Lung (tissue), 12 donors: ENCODE measurements around the gene RBMXL3. TPM values are rescaled to one million over a fixed set of nuclear protein-coding genes. Genes with fewer than 3 reads are reported as not detected.
"Not testable (repeated sequence)": the region's sequence is repeated elsewhere in the genome, so short reads cannot be mapped to it uniquely, and the experiment has no call there.

Experiments used
- ATAC-seq: fragments of 200-7000 bp; cut with Tn5 transposase; one replicate; pipeline ENCODE4 v1.9.1; 2020; ENCODE audit warnings: moderate number of reproducible peaks; ENCODE audit not compliant: insufficient read depth, low FRiP score
- DNase-seq, 3 donors: peaks; one replicate each; pipeline ENCODE4 v3.0.0-alpha.2; 2013 to 2017
- H3K27ac ChIP-seq, 2 donors: one replicate each; pipeline ENCODE4 v1.5.1; 2013; ENCODE audit warnings: mild to moderate bottlenecking in 2 of 2, moderate library complexity in 2 of 2, control low read depth in 1 of 2, inconsistent platforms in 1 of 2, low read depth in 1 of 2, low read length in 1 of 2
- H3K27me3 ChIP-seq, 3 donors: one replicate each; pipeline ENCODE4 v1.5.1; 2013; ENCODE audit warnings: low read length in 2 of 3; ENCODE audit not compliant: control insufficient read depth in 3 of 3, insufficient read depth in 3 of 3
- H3K36me3 ChIP-seq, 4 donors: one replicate each; pipeline ENCODE4 v1.5.1; 2013; ENCODE audit warnings: low read length in 4 of 4, mild to moderate bottlenecking in 1 of 4, moderate library complexity in 1 of 4; ENCODE audit not compliant: control insufficient read depth in 4 of 4, insufficient read depth in 4 of 4
- H3K4me1 ChIP-seq, 5 donors: one replicate each; pipeline ENCODE4 v1.5.1; 2013; ENCODE audit warnings: low read length in 5 of 5, mild to moderate bottlenecking in 2 of 5, moderate library complexity in 1 of 5; ENCODE audit not compliant: control insufficient read depth in 5 of 5, insufficient read depth in 5 of 5
- H3K4me3 ChIP-seq: one replicate; pipeline ENCODE4 v1.5.1; 2013; ENCODE audit warnings: mild to moderate bottlenecking, control low read depth, moderate library complexity
- H3K9ac ChIP-seq, 2 donors: one replicate each; pipeline ENCODE4 v1.5.1; 2013; ENCODE audit warnings: low read length in 2 of 2, control low read depth in 1 of 2; ENCODE audit not compliant: insufficient read depth in 1 of 2
- H3K9me3 ChIP-seq, 4 donors: one replicate each; pipeline ENCODE4 v1.5.1; 2013; ENCODE audit warnings: low read length in 3 of 4, mild to moderate bottlenecking in 1 of 4, moderate library complexity in 1 of 4; ENCODE audit not compliant: control insufficient read depth in 4 of 4, insufficient read depth in 3 of 4
- WGBS, 2 donors: extraction: QIAGEN DNeasy Blood & Tissue Kit; methylation state at CpG; one replicate each; pipeline ENCODE4 v1.1.7; 2013; 5-methylcytosine and 5-hydroxymethylcytosine counted together
- polyA plus RNA-seq, 2 donors: library from polyadenylated mRNA; stranded (reverse); fragments of 200-250 nt; gene quantifications; one replicate each; pipeline ENCODE4 v1.2.1, GENCODE V29; 2013
- total RNA-seq, 2 donors: library from RNA; depleted of rRNA in 1 of 2; stranded (reverse); fragments of >200 nt in 1 of 2; gene quantifications; one replicate each; pipeline ENCODE4 v1.2.1, GENCODE V29; 2014 to 2021
- TF ChIP-seq, protein P1 (sequence below): IDR thresholded peaks from 2 replicates; pipeline ENCODE4 v1.5.1; 2012; ENCODE audit warnings: mild to moderate bottlenecking; ENCODE audit errors: control extremely low read depth, extremely low read depth
- donor health status: control.
- donor health status: control.
- donor health status: Bipolar disorder and iron deficiency.
- donor health status: healthy.
- donor health status: DM: yes; HTN: yes; CAD: no.

Gene RBMXL3
- total and polyA plus RNA-seq, 4 donors, result not detected

DNA sequence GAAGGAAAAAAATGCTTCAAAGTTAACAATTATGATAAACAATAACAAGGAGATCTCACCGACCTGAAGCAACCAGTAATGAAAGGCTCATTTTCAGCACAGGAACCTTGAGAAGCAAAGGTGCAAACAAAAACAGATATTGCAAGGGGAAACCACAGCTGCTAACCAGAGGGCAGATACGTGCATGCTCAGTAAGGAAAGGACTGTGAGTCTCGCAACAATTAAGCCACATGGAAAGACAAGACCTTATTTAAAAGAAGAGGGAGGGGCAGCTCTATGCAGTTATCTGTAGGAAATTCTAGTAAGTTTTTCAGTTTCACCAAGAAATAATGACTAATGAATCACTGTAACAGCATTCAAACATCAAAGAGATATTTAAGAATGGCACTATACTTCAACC, 25.4 kb downstream of the RBMXL3 start:
- WGBS, 2 donors, result 52 to 55% methylated on average over 3 of the region's 3 CpGs
- Histone ChIP-seq H3K4me3 (no peak overlapping the region), H3K9me3 (no peaks in the 10 kb centered on the region), H3K9ac (no peak overlapping the region), H3K36me3 (no peaks in the 10 kb centered on the region), H3K27ac (no peak overlapping the region), H3K4me1 (no peaks in the 10 kb centered on the region), H3K27me3 (peaks cover 0 to 14% (median 11%) of the 10 kb centered on the region in 3 donors)
- ATAC-seq, result no peak
- DNase-seq, result no peak
- TF ChIP-seq, protein P1, sequence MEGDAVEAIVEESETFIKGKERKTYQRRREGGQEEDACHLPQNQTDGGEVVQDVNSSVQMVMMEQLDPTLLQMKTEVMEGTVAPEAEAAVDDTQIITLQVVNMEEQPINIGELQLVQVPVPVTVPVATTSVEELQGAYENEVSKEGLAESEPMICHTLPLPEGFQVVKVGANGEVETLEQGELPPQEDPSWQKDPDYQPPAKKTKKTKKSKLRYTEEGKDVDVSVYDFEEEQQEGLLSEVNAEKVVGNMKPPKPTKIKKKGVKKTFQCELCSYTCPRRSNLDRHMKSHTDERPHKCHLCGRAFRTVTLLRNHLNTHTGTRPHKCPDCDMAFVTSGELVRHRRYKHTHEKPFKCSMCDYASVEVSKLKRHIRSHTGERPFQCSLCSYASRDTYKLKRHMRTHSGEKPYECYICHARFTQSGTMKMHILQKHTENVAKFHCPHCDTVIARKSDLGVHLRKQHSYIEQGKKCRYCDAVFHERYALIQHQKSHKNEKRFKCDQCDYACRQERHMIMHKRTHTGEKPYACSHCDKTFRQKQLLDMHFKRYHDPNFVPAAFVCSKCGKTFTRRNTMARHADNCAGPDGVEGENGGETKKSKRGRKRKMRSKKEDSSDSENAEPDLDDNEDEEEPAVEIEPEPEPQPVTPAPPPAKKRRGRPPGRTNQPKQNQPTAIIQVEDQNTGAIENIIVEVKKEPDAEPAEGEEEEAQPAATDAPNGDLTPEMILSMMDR, result no peak

DNA sequence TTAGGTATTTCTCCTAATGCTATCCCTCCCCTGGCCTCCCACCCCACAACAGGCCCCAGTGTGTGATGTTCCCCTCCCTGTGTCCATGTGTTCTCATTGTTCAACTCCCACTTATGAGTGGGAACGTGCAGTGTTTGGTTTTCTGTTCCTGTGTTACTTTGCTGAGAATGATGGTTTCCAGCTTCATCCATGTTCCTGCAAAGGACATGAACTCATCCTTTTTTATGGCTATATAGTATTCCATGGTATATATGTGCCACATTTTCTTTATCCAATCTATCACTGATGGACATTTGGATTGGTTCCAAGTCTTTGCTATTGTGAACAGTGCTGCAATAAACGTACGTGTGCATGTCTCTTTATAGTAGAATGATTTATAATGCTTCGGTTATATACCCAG, 28.1 kb downstream of the RBMXL3 start:
- H3K4me3 ChIP-seq, H3K36me3 ChIP-seq, H3K9ac ChIP-seq, H3K4me1 ChIP-seq, DNase-seq, H3K27ac ChIP-seq, H3K9me3 ChIP-seq, ATAC-seq: not testable (repeated sequence)
- WGBS, 2 donors, result 80 to 88% methylated on average over 3 to 4 of the region's 4 CpGs
- H3K27me3 ChIP-seq, result peaks cover 0 to 18% (median 12%) of the 10 kb centered on the region in 3 donors

DNA sequence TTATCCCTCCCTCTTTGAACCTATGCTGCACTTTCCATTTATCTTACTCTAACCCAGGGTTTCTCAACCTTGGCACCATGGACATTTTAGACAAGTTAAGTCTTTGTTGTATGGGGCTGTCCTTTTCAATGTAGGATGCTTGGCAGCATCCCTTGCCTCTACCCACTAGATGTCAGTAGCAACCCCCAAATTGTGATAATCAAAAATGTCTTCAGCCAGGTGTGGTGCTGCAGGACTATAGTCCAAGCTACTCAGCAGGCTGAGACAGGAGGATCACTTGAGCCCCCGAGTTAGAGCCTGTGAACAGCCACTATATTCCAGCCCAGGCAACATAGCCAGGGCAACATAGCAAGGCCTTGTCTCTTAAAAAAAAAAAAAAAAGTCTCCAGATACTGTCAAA, 37.7 kb downstream of the RBMXL3 start:
- peaks cover 0 to 42% (median 15%) of the 10 kb centered on the region in 3 donors for H3K27me3 ChIP-seq
- no peak for ATAC-seq
- H3K36me3 ChIP-seq, result no peaks in the 10 kb centered on the region
- 0 to 7% methylated on average over 1 of the region's 1 CpG for WGBS, 2 donors
- H3K4me1 ChIP-seq, result peaks cover 0 to 3% (median 0%) of the 10 kb centered on the region in 5 donors
- TF ChIP-seq, protein P1, result no peak
- DNase-seq, result peak; percentile 17 to 43 (median 35)
- H3K4me3 ChIP-seq, result no peak overlapping the region
- no peak overlapping the region for H3K9ac ChIP-seq
- H3K27ac ChIP-seq, result no peak overlapping the region
- H3K9me3 ChIP-seq, result no peaks in the 10 kb centered on the region

DNA sequence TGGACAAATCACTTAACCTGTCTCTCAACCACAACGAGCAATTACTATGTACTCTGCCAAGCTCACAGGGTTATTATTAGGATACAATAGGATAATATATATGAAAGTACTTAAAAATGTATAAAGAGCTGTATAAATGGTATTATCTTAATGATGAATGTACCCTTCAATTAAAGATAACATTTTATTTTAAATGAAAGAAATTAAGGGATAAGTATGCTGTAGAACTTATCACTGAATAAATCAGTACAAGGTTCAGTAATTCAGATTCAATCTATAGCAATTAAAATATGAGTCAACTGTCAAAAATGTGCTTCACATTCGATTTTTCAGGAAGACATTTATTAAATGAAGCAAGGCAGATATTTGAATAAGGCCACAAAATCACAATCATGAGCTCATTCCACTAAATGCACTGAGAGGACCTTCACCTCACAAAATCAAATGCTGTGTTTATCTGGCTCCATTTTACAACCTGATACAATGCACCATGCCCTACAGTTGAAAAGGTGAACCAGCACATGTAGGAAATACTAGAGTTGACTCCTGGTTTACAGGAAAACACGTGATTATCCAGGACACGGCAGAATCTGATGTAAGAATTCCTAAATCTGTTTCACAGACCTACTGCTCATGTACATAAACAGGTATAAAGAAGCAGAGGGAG, 40.3 kb downstream of the RBMXL3 start:
- H3K27ac ChIP-seq, result no peak overlapping the region
- H3K9ac ChIP-seq, result no peak overlapping the region
- TF ChIP-seq, protein P1, result no peak
- H3K4me3 ChIP-seq, result no peak overlapping the region
- peak in 2 of 3 donors; percentile 10 to 14 for DNase-seq
- ATAC-seq, result no peak
- peaks cover 0 to 8% (median 0%) of the 10 kb centered on the region in 5 donors for H3K4me1 ChIP-seq
- no peaks in the 10 kb centered on the region for H3K9me3 ChIP-seq
- H3K36me3 ChIP-seq, result no peaks in the 10 kb centered on the region
- 20 to 48% methylated on average over 4 of the region's 4 CpGs for WGBS, 2 donors
- peaks cover 0 to 46% (median 26%) of the 10 kb centered on the region in 3 donors for H3K27me3 ChIP-seq
